Pancreas (tissue), 10 donors: ENCODE results near the gene MCTP1. TPM values are rescaled to one million over a fixed set of nuclear protein-coding genes. Genes with fewer than 3 reads are reported as not detected.

Experiments
- ATAC-seq, 4 donors: fragments of 200-7000 bp; cut with Tn5 transposase; one replicate each; pipeline versions ENCODE4 v1.8.0 to v1.9.1; 2020; ENCODE audit warnings: mild to moderate bottlenecking in 4 of 4, moderate library complexity in 4 of 4
- DNase-seq, 6 donors: peaks; one replicate each; pipeline ENCODE4 v3.0.0-alpha.2; 2020
- FAIRE-seq: peaks from 2 replicates; lab custom pipeline; 2012; peaks lifted over from hg19 to GRCh38; lab: Jason Lieb, UNC
- H3K27ac ChIP-seq, 4 donors: fragments of 200-600 bp; sonication (generic); 1 replicate in 3 of 4; 2 replicates in 1 of 4; pipeline versions ENCODE4 v1.5.0 to v1.8.0; 2020
- H3K27me3 ChIP-seq, 4 donors: fragments of 200-600 bp; one replicate each; pipeline ENCODE4 v1.8.0; 2021
- H3K36me3 ChIP-seq, 3 donors: fragments of 200-600 bp; sonication (generic) in 1 of 3; one replicate each; pipeline versions ENCODE4 v1.5.0 to v1.8.0; 2020 to 2021
- H3K4me1 ChIP-seq, 3 donors: fragments of 200-600 bp; one replicate each; pipeline ENCODE4 v1.8.0; 2021
- H3K4me3 ChIP-seq, 4 donors: fragments of 200-600 bp; sonication (generic) in 2 of 4; one replicate each; pipeline versions ENCODE4 v1.5.0 to v1.8.0; 2020 to 2021
- H3K9me3 ChIP-seq, 4 donors: fragments of 200-600 bp; one replicate each; pipeline ENCODE4 v1.8.0; 2021
- WGBS, 2 donors: extraction: QIAGEN DNeasy Blood & Tissue Kit; methylation state at CpG; one replicate each; pipeline ENCODE4 v1.1.7; 2013; 5-methylcytosine and 5-hydroxymethylcytosine counted together
- intact Hi-C, 3 donors: fragments of 100-400 bp; cut with DNase I; formaldehyde crosslinking; loops; one replicate each; pipeline versions ENCODE4 v1.11.1 to v1.14.2; 2022
- polyA plus RNA-seq, 2 donors: library from polyadenylated mRNA; stranded (reverse); fragments of 200-250 nt; gene quantifications; one replicate each; pipeline ENCODE4 v1.2.3, GENCODE V29; 2013
- total RNA-seq, 6 donors: library from RNA; stranded (reverse); fragmentation: NEBNext Ultra II Directional in 4 of 6; extraction: Animal tissue kit (Norgen Biotek cat#: 25700) in 4 of 6; gene quantifications; one replicate each; pipeline versions ENCODE4 v1.2.1 to v1.2.4, GENCODE V29; 2021 to 2023
- TF ChIP-seq, protein P1 (sequence below), 4 donors: fragments of 200-600 bp; sonication (generic) in 3 of 4; IDR thresholded peaks; one replicate each; pipeline versions ENCODE4 v1.5.0 to v1.8.0; 2021; ENCODE audit warnings: antibody characterized with exemption in 4 of 4
- donor health status: healthy with polysubstance abuse.
- donor health status: DM: no; HTN: no; CAD: no; lungs with moderate emphysema.
- donor health status: DM: no; HTN: no; CAD: no.
- donor health status: control.
- donor health status: control.
- donor health status: Bipolar disorder and iron deficiency.
- donor health status: DM: yes; HTN: yes; CAD: no.
- donor health status: DM: no; HTN: no; CAD: no.
- donor health status: DM: no; HTN: no; CAD: no.
- donor health status: DM: yes; HTN: yes; CAD: no.

The MCTP1 gene
- total and polyA plus RNA-seq, 8 donors: 0.80 to 8.1 (median 2.2) TPM

DNA sequence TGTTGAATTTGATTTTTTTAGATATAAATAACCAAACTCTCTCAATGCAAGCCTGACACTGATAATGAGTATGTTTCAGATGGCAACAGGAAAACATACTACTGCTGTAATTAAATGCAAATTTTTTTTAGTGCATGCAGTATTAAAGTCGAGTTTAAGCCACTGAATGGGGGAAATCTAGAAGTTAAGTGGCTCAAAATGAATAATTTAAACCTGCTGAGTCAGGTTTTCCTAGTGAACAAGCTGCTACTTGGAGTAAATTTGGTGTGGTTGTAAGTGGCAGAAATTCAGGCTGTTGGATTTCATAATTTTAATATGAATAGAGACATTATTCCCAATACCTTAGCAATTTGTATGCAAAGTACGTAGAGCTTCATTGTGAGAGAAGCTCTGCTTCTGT lies 544.6 kb downstream of the MCTP1 start:
- DNase-seq (no peak), ATAC-seq (no peak), FAIRE-seq (no peak)
- intact Hi-C loops: loop anchor here in 1 of 3 donors (10.0 kb wide), 1 partner anchor 205 kb away; no protein-coding TSS in a partner anchor
- WGBS, 2 donors: 58 to 59% methylated on average over 2 of the region's 2 CpGs
- Histone ChIP-seq H3K4me1 (no peaks in the 10 kb centered on the region), H3K27ac (no peak overlapping the region), H3K4me3 (no peak overlapping the region), H3K9me3 (no peaks in the 10 kb centered on the region), H3K36me3 (no peaks in the 10 kb centered on the region), H3K27me3 (no peaks in the 10 kb centered on the region)
- TF ChIP-seq, protein P1, sequence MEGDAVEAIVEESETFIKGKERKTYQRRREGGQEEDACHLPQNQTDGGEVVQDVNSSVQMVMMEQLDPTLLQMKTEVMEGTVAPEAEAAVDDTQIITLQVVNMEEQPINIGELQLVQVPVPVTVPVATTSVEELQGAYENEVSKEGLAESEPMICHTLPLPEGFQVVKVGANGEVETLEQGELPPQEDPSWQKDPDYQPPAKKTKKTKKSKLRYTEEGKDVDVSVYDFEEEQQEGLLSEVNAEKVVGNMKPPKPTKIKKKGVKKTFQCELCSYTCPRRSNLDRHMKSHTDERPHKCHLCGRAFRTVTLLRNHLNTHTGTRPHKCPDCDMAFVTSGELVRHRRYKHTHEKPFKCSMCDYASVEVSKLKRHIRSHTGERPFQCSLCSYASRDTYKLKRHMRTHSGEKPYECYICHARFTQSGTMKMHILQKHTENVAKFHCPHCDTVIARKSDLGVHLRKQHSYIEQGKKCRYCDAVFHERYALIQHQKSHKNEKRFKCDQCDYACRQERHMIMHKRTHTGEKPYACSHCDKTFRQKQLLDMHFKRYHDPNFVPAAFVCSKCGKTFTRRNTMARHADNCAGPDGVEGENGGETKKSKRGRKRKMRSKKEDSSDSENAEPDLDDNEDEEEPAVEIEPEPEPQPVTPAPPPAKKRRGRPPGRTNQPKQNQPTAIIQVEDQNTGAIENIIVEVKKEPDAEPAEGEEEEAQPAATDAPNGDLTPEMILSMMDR (IDR thresholded peaks at IDR 0.05): no peak

DNA sequence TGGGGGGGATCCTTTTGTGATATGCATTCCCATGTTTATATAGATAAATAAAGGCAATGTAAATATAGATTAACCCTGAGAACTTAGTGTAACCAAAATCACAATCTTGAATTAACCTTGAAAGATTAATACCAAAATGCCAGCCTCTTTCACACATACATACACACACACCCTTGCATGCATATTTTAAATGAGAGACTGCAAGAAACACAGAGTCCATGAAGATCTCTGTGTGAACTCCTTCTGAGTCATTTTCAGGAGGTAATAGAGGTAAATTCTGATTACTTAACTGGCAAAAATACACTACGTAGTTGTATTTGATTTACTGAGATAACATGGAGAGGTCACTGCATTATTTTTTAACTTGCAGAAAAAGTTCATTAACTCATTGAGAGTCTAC lies 548.4 kb downstream of the MCTP1 start:
- no peaks in the 10 kb centered on the region for H3K9me3 ChIP-seq
- H3K4me1 ChIP-seq: peaks cover 0 to 4% (median 0%) of the 10 kb centered on the region in 3 donors
- TF ChIP-seq, protein P1 (IDR thresholded peaks at IDR 0.05): no peak
- H3K36me3 ChIP-seq: no peaks in the 10 kb centered on the region
- no peak overlapping the region for H3K4me3 ChIP-seq
- no peak overlapping the region for H3K27ac ChIP-seq
- WGBS, 2 donors: 26 to 31% methylated on average over 1 of the region's 1 CpG
- H3K27me3 ChIP-seq: no peaks in the 10 kb centered on the region
- no peak for DNase-seq
- FAIRE-seq: no peak
- no peak for ATAC-seq
- intact Hi-C loops: loop anchor here in 1 of 3 donors (10.0 kb wide), 1 partner anchor 212 kb away; no protein-coding TSS in a partner anchor

- H3K4me3 ChIP-seq: no peak overlapping the region
- H3K27me3 ChIP-seq: no peaks in the 10 kb centered on the region
- TF ChIP-seq, protein P1 (IDR thresholded peaks at IDR 0.05): no peak
- no peak for FAIRE-seq
- WGBS, 2 donors: 11 to 13% methylated on average over 1 of the region's 1 CpG
- intact Hi-C loops: loop anchor here in 1 of 3 donors (10.0 kb wide), 1 partner anchor 207 kb away; no protein-coding TSS in a partner anchor
- no peak overlapping the region for H3K27ac ChIP-seq
- H3K9me3 ChIP-seq: no peaks in the 10 kb centered on the region
- DNase-seq: no peak
- ATAC-seq: peak in 1 of 4 donors; percentile 22
- no peaks in the 10 kb centered on the region for H3K36me3 ChIP-seq
- peaks cover 0 to 10% (median 5%) of the 10 kb centered on the region in 3 donors for H3K4me1 ChIP-seq
Measured at GRCh38 chr5:94731471-94731870, 553.4 kb downstream of the MCTP1 start.

DNA sequence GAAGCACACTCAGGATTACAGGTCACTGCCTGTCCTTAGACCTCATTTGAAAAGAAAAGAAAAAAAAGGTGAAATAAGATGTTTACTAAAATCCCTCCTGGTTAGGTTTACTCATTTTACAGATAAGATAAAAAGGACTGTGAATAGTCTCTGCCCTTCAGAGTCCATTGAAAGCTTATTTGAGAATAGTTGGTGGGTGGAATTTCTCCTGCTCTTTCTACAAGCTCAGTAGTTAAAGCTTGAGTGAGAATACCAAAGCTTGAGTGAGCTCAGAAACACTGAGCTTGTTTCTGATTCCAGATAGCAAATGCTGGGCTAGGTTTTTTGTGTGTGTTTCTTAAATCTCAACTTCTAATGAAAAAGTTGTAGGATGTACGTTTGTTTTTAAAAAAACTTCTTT lies 559.8 kb downstream of the MCTP1 start:
- H3K36me3 ChIP-seq: no peaks in the 10 kb centered on the region
- TF ChIP-seq, protein P1 (IDR thresholded peaks at IDR 0.05): no peak
- 29 to 31% methylated on average over 1 of the region's 1 CpG for WGBS, 2 donors
- no peak overlapping the region for H3K4me3 ChIP-seq
- H3K9me3 ChIP-seq: no peaks in the 10 kb centered on the region
- no peak for FAIRE-seq
- H3K27me3 ChIP-seq: no peaks in the 10 kb centered on the region
- no peak for DNase-seq
- intact Hi-C loops: no loop called here
- H3K4me1 ChIP-seq: peaks cover 0 to 7% (median 0%) of the 10 kb centered on the region in 3 donors
- H3K27ac ChIP-seq: peak overlapping the region in 2 of 4 donors; percentile 11 to 18
- ATAC-seq: peak in 2 of 4 donors; percentile 15 to 78

DNA sequence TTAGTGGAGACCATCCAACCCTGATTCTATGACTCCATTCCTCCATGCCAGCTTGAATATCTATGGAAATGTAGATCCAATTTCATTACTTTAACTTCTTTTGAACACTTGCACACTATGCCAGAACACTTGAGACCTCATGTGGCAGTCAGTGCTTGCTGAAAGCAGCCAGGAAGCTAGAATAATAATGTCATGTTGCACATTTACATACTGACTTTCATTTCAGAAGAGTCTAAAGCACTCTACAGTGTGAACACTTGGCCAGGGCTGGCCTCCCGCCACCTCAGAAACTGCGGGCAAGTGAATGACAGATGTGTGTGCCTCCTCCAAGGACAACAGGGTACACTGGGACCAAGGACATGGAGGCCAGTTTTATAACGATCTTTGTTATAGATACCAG lies 569.1 kb downstream of the MCTP1 start:
- Histone ChIP-seq H3K27ac (no peak overlapping the region), H3K27me3 (no peaks in the 10 kb centered on the region), H3K4me1 (no peaks in the 10 kb centered on the region), H3K36me3 (no peaks in the 10 kb centered on the region), H3K9me3 (no peaks in the 10 kb centered on the region), H3K4me3 (no peak overlapping the region)
- TF ChIP-seq, protein P1 (IDR thresholded peaks at IDR 0.05): no peak
- peak in 2 of 6 donors; percentile 20 to 22 for DNase-seq
- intact Hi-C loops: no loop called here
- peak in 3 of 4 donors; percentile 43 to 74 (median 67) for ATAC-seq
- WGBS, 2 donors: 39 to 42% methylated on average over 3 of the region's 3 CpGs
- no peak for FAIRE-seq
